Measurements from ENCODE around the gene PARS2.

- no peak for TF ChIP-seq GATA2 (IDR thresholded peaks at IDR 0.05; ENCODE audit: low read depth, low read length)
- no peak for TF ChIP-seq GATA3 (IDR thresholded peaks at IDR 0.05; ENCODE audit: low read depth, low read length)
These were observed 5.5 kb downstream of the PARS2 start for GRCh38 chr1:54758678-54759348.

Data from SH-SY5Y (cell line).